ENCODE measurements around the gene KCNMB3. TPM values are rescaled to one million over a fixed set of nuclear protein-coding genes. Genes with fewer than 3 reads are reported as not detected.

Gene KCNMB3
- polyA plus RNA-seq, 1 donor from 2014 or later = 0.16 TPM

- Histone ChIP-seq H2AFZ (ENCODE audit: low read depth, low read length) (no peak overlapping the region), H3K9me2 (ENCODE audit: insufficient read depth, low read length) (no peaks in the 10 kb centered on the region)
Measured at GRCh38 chr3:179278932-179279693, 28.2 kb upstream of the KCNMB3 start.

GRCh38 chr3:179278151-179278550 lies 27.2 kb upstream of the KCNMB3 start:
- no peak overlapping the region for H3K4me3 ChIP-seq (ENCODE audit: low read length)
- TF ChIP-seq POLR2AphosphoS5 (IDR thresholded peaks at IDR 0.05) (no peak), SMC3 (conservative IDR thresholded peaks at IDR 0.05; ENCODE audit: poor library complexity) (no peak), REST (IDR thresholded peaks at IDR 0.05; ENCODE audit: borderline replicate concordance) (no peak), EZH2 (IDR thresholded peaks at IDR 0.05; ENCODE audit: borderline replicate concordance, insufficient read depth, low read length, poor library complexity, severe bottlenecking) (no peak), MXI1 (conservative IDR thresholded peaks at IDR 0.05; ENCODE audit: poor library complexity, severe bottlenecking) (no peak), CTCF (IDR thresholded peaks at IDR 0.05; ENCODE audit: poor library complexity, severe bottlenecking) (no peak), EP300 (conservative IDR thresholded peaks at IDR 0.05; ENCODE audit: poor library complexity, severe bottlenecking) (no peak)

More at GRCh38 chr3:179278932-179279693, 28.2 kb upstream of the KCNMB3 start:
- Histone ChIP-seq H3K4me3 (ENCODE audit: low read length) (no peak overlapping the region), H3K27ac (ENCODE audit: low read length) (no peak overlapping the region), H3F3A (ENCODE audit: insufficient read depth, low read length, poor library complexity, severe bottlenecking) (no peaks in the 10 kb centered on the region), H3K36me3 (ENCODE audit: insufficient read depth, low read length) (no peaks in the 10 kb centered on the region), H3K9me3 (ENCODE audit: low read length) (no peaks in the 10 kb centered on the region), H3K79me2 (replicated peaks; ENCODE audit: insufficient read depth, low read length) (no peaks in the 10 kb centered on the region), H3K9ac (ENCODE audit: low read length) (no peak overlapping the region), H3K4me2 (ENCODE audit: low read length) (no peak overlapping the region), H3K27me3 (ENCODE audit: insufficient read depth, low read depth, low read length) (no peaks in the 10 kb centered on the region), H4K20me1 (ENCODE audit: insufficient read depth) (no peaks in the 10 kb centered on the region)
- TF ChIP-seq CTCF (IDR thresholded peaks at IDR 0.05; ENCODE audit: poor library complexity, severe bottlenecking) (no peak), REST (IDR thresholded peaks at IDR 0.05; ENCODE audit: borderline replicate concordance) (no peak)

More at GRCh38 chr3:179278151-179278550, 27.2 kb upstream of the KCNMB3 start:
- Histone ChIP-seq H3K79me2 (replicated peaks; ENCODE audit: insufficient read depth, low read length) (no peaks in the 10 kb centered on the region), H3K9ac (ENCODE audit: low read length) (no peak overlapping the region), H2AFZ (ENCODE audit: low read depth, low read length) (no peak overlapping the region), H3K27me3 (ENCODE audit: insufficient read depth, low read depth, low read length) (no peaks in the 10 kb centered on the region), H3K36me3 (ENCODE audit: insufficient read depth, low read length) (no peaks in the 10 kb centered on the region), H4K20me1 (ENCODE audit: insufficient read depth) (no peaks in the 10 kb centered on the region), H3K27ac (ENCODE audit: low read length) (no peak overlapping the region), H3F3A (ENCODE audit: insufficient read depth, low read length, poor library complexity, severe bottlenecking) (no peaks in the 10 kb centered on the region), H3K4me2 (ENCODE audit: low read length) (no peak overlapping the region), H3K9me3 (ENCODE audit: low read length) (no peaks in the 10 kb centered on the region), H3K9me2 (ENCODE audit: insufficient read depth, low read length) (no peaks in the 10 kb centered on the region)

Measured in neural cell (in vitro differentiated cells).